Lung microvascular endothelial cell (primary cell): Measurements from ENCODE around the gene PLEK2. TPM values are rescaled to one million over a fixed set of nuclear protein-coding genes. Genes with fewer than 3 reads are reported as not detected.
"Not testable (repeated sequence)": the region's sequence is repeated elsewhere in the genome, so short reads cannot be mapped to it uniquely, and the experiment has no call there.

Experiments used
- DNase-seq, 2 donors: peaks; one replicate each; pipeline versions ENCODE4 v3.0.0 to v3.0.0-alpha.2; 2010; ENCODE audit warnings: low read depth in 2 of 2
- total RNA-seq: library from RNA; depleted of rRNA; stranded (reverse); fragments of >200 nt; gene quantifications from 2 replicates; pipeline ENCODE4 v1.2.1, GENCODE V29; 2014

PLEK2 gene
- total RNA-seq, 1 donor from 2014 or later = 0.20 TPM

- no peak for DNase-seq
Observed at GRCh38 chr14:67360470-67361206, 51.3 kb downstream of the PLEK2 start.

DNA sequence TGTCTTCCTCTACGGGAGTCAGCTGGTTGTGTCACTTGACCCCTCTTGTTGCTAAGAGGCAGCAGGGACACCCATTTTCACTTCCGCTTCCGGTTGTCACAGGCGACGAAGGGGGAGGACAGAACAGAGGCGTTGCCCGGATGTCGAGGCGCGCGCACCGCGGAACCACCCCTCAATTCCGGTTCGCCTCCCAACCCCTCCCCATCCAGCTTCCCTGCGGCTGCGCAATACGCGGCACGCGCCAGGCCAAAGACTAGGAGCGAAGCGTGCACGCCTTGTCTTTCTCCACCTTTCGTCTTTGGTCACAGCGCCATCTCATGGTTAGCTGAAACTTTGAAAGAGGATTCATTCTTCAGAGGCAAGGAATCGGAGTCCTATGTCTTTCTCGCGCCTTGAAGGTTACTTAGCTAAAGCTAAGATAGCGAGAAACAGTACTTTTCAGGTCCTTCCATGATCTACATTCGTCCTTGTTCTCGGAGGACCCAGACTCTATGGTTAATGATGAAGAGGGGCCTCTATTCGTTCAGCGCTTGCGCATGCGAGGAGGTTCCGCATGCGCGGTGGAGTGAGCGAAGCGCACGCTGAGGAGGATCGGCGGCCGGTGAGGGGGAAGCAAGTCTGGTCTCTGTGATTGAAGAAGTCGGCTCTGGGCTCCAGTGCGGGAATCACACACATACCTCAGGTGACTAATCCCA, 52.0 kb downstream of the PLEK2 start, which contains the start of the genes ATP6V1D and EIF2S1:
Gene ATP6V1D, minus strand, starts transcription at position 30 of the 695 bp plus-strand sequence. CDS start 106 bp downstream, outside the sequence.
Gene EIF2S1, plus strand, starts transcription at position 554 of the 695 bp plus-strand sequence. CDS start 4,440 bp downstream, outside the sequence.
- peak; percentile 100 for DNase-seq

- DNase-seq = peak; percentile 15 to 65
Observed at GRCh38 chr14:67358924-67359774, 52.8 kb downstream of the PLEK2 start.

DNA sequence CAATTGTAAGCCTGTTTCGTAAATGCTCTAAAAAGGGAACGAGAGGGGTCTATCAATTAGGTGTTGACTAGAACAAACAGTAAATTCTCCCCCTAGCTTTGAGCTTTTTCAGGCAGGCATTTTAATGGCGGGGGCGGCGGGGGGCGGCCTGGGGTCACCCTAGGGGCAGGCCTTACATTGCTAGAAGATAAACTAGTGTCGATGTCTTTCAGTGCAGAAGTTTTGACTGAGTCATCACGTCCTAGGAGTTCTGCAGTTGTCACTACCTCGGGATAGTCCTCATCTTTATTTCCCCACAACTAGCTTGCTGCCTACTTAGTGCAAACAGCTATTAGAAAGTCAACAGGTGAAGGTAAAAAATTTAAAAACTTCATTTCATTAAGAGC, 54.0 kb downstream of the PLEK2 start:
- peak in 1 of 2 donors; percentile 31 for DNase-seq

DNA sequence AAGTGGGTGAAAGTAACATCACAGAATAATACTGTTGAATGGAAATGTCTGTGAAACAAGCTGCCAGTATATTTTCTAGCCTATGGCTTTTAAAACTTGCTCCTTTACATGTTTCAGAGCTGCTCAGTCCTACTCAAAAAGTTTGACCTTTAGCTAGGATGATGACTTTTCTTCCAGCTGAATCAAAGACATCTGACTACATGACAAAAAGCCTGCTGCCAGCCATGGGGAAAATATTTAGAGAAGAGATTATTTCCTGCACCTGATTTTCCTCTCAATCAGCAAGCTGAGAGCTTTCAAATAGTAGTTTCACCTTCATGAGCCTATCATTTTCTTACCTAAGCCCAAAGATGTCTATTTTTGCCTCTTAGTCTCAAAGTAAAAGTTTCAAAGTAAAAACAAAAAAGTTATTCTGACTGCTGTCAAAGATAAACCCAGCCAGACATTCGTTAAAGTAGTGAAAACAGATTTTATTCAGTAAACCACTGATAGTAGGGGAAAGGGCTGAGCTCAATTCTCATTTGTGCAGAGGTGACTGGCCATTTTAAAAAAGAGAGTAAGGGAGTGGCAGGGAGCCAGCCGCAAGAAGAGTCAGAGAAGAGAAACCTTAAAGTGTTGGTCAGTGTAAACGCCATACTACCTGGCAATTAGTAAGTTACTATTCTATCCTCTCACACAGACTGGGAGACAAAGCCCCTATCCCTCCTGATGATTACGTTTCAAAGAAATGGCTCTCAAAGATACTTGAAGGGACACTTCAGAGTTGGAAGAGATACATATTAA, 54.6 kb downstream of the PLEK2 start:
- no peak for DNase-seq

DNA sequence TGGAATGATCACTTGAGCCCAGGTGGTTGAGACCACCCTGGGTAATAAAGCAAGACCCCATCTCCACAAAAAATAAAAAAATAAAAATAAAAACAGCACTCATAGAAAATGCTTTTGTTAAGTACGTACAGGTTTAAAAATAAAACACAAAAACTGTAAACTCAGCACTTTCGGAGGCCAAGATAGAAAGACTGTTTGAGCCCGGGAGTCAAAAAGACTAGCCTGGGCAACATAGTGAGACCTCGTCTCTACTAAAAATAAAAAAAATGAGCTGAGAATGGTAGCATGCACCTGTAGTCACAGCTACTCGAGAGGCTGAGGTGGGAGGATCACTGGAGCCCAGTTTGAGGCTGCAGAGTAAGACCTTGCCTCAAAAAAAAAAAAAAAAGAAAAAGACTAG, 59.9 kb downstream of the PLEK2 start:
- no peak for DNase-seq

GRCh38 chr14:67345583-67345982, 66.4 kb downstream of the PLEK2 start:
- DNase-seq = no peak

GRCh38 chr14:67343601-67344230, 68.2 kb downstream of the PLEK2 start:
- peak in 1 of 2 donors; percentile 74 for DNase-seq

GRCh38 chr14:67341231-67341630, 70.7 kb downstream of the PLEK2 start:
- DNase-seq = not testable (repeated sequence)

Other genes starting within 250 kb of the PLEK2 start
- not detected in 2 replicates for gene GARIN2, start 222.7 kb downstream of the PLEK2 start, total RNA-seq
- gene PALS1, start 170.7 kb downstream of the PLEK2 start, total RNA-seq = 19.8 and 23.6 TPM in 2 replicates
- gene ATP6V1D, start 52.4 kb downstream of the PLEK2 start, total RNA-seq = 42.1 and 59.5 TPM in 2 replicates
- 117 and 162 TPM in 2 replicates for gene EIF2S1, start 51.8 kb downstream of the PLEK2 start, total RNA-seq
- 0.40 and 0.44 TPM in 2 replicates for gene TMEM229B, start 76.6 kb upstream of the PLEK2 start, total RNA-seq
- under 0.01 and 0.22 TPM in 2 replicates for gene PLEKHH1, start 121.1 kb upstream of the PLEK2 start, total RNA-seq
- 9.4 and 14.1 TPM in 2 replicates for gene PIGH, start 188.1 kb upstream of the PLEK2 start, total RNA-seq
- 33.8 and 39.7 TPM in 2 replicates for gene ARG2, start 207.8 kb upstream of the PLEK2 start, total RNA-seq